PFSK-1 (cell line): ENCODE results near the gene CEP104.

Experiments used
- FOXP2 ChIP-seq: optimal IDR thresholded peaks from 2 replicates; pipeline ENCODE3; 2011; ENCODE audit warnings: borderline replicate concordance, control low read depth, inconsistent platforms; ENCODE audit not compliant: insufficient read depth; ENCODE audit errors: extremely low read length, extremely low read depth
- POLR2AphosphoS5 ChIP-seq: IDR thresholded peaks from 2 replicates; pipeline ENCODE4 v1.6.1; 2012; ENCODE audit warnings: low read depth, mild to moderate bottlenecking, control low read depth, low read length, moderate library complexity
- REST ChIP-seq, 2 experiments: IDR thresholded peaks; 2 replicates each; pipeline versions ENCODE4 v1.6.1 to v1.8.0; 2011 to 2012; ENCODE audit warnings: low read depth in 2 of 2, low read length in 2 of 2, control low read depth in 1 of 2, inconsistent platforms in 1 of 2, mild to moderate bottlenecking in 1 of 2, moderate library complexity in 1 of 2; ENCODE audit not compliant: insufficient read depth in 1 of 2
- SIN3A ChIP-seq: IDR thresholded peaks from 2 replicates; pipeline ENCODE4 v1.6.1; 2012; ENCODE audit warnings: mild to moderate bottlenecking, low read length, moderate library complexity, borderline replicate concordance; ENCODE audit not compliant: insufficient read depth
- TAF1 ChIP-seq: IDR thresholded peaks from 2 replicates; pipeline ENCODE4 v1.6.1; 2012; ENCODE audit warnings: low read length, control low read depth, borderline replicate concordance; ENCODE audit not compliant: insufficient read depth

The CEP104 gene

GRCh38 chr1:3778590-3779264 is 78.3 kb downstream of the CEP104 start:
- TF ChIP-seq REST (IDR thresholded peaks at IDR 0.05; ENCODE audit: insufficient read depth in 1 of 2, low read depth in 2 of 2, low read length in 2 of 2) (no peak), SIN3A (no peak), TAF1 (no peak), FOXP2 (no peak), POLR2AphosphoS5 (no peak)

GRCh38 chr1:3777647-3778589 is 79.1 kb downstream of the CEP104 start:
- TF ChIP-seq POLR2AphosphoS5 (no peak), TAF1 (no peak), SIN3A (no peak), FOXP2 (no peak), REST (IDR thresholded peaks at IDR 0.05; ENCODE audit: insufficient read depth in 1 of 2, low read depth in 2 of 2, low read length in 2 of 2) (no peak)

- TF ChIP-seq SIN3A = no peak
- TF ChIP-seq TAF1 = no peak
- no peak for TF ChIP-seq POLR2AphosphoS5
- TF ChIP-seq FOXP2 = no peak
- no peak for TF ChIP-seq REST (IDR thresholded peaks at IDR 0.05; ENCODE audit: insufficient read depth in 1 of 2, low read depth in 2 of 2, low read length in 2 of 2)
Measured at GRCh38 chr1:3777078-3777547, 79.9 kb downstream of the CEP104 start.

- TF ChIP-seq SIN3A (no peak), TAF1 (no peak), FOXP2 (no peak), REST (IDR thresholded peaks at IDR 0.05; ENCODE audit: insufficient read depth in 1 of 2, low read depth in 2 of 2, low read length in 2 of 2) (no peak), POLR2AphosphoS5 (no peak)
Measured at GRCh38 chr1:3776231-3776961, 80.6 kb downstream of the CEP104 start.
